ENCODE results near the gene SKP2.
"Not testable (repeated sequence)": the region's sequence is repeated elsewhere in the genome, so short reads cannot be mapped to it uniquely, and the experiment has no call there.

Gene SKP2

GRCh38 chr5:36158144-36158543 is 6.2 kb downstream of the SKP2 start:
- no peak for DNase-seq

GRCh38 chr5:36160617-36161016 is 8.7 kb downstream of the SKP2 start:
- no peak for DNase-seq

GRCh38 chr5:36161361-36161760 is 9.4 kb downstream of the SKP2 start:
- no peak for DNase-seq

- no peak for DNase-seq
These were observed 11.0 kb downstream of the SKP2 start for GRCh38 chr5:36162810-36163486.

GRCh38 chr5:36164461-36164860 is 12.6 kb downstream of the SKP2 start:
- DNase-seq, result no peak

- no peak for DNase-seq
These were observed 16.8 kb downstream of the SKP2 start for GRCh38 chr5:36168737-36169136.

GRCh38 chr5:36170832-36171424 is 19.0 kb downstream of the SKP2 start:
- DNase-seq, result no peak

- DNase-seq, result no peak
These were observed 20.7 kb downstream of the SKP2 start for GRCh38 chr5:36172599-36172998.

GRCh38 chr5:36173426-36173825 is 21.5 kb downstream of the SKP2 start:
- no peak for DNase-seq

GRCh38 chr5:36174119-36174518 is 22.2 kb downstream of the SKP2 start:
- DNase-seq, result no peak

GRCh38 chr5:36175043-36175442 is 23.1 kb downstream of the SKP2 start:
- DNase-seq, result no peak

- no peak for DNase-seq
These were observed 25.2 kb downstream of the SKP2 start for GRCh38 chr5:36177154-36177553.

- no peak for DNase-seq
These were observed 26.0 kb downstream of the SKP2 start for GRCh38 chr5:36177715-36178523.

GRCh38 chr5:36178524-36178890 is 26.6 kb downstream of the SKP2 start:
- DNase-seq, result no peak

GRCh38 chr5:36179950-36180349 is 28.0 kb downstream of the SKP2 start:
- no peak for DNase-seq

GRCh38 chr5:36180556-36181350 is 28.8 kb downstream of the SKP2 start:
- no peak for DNase-seq

- no peak for DNase-seq
These were observed 29.9 kb downstream of the SKP2 start for GRCh38 chr5:36181774-36182173.

- not testable (repeated sequence) for DNase-seq
These were observed 32.5 kb downstream of the SKP2 start for GRCh38 chr5:36184408-36184807.

GRCh38 chr5:36193746-36194145 is 41.8 kb downstream of the SKP2 start:
- DNase-seq, result no peak

GRCh38 chr5:36198281-36198680 is 46.4 kb downstream of the SKP2 start:
- no peak for DNase-seq

GRCh38 chr5:36198783-36199182 is 46.9 kb downstream of the SKP2 start:
- DNase-seq, result not testable (repeated sequence)

GRCh38 chr5:36199620-36200019 is 47.7 kb downstream of the SKP2 start:
- no peak for DNase-seq

- DNase-seq, result no peak
These were observed 48.6 kb downstream of the SKP2 start for GRCh38 chr5:36200513-36200912.
